IPS-15b (cell line): ENCODE measurements around the gene LYPD6B.

Source experiments
- H3K27me3 ChIP-seq: one replicate; pipeline ENCODE4 v1.6.1; 2013; ENCODE audit warnings: low read length; ENCODE audit not compliant: control insufficient read depth, insufficient read depth
- H3K36me3 ChIP-seq: one replicate; pipeline ENCODE4 v1.6.1; 2013; ENCODE audit warnings: low read length; ENCODE audit not compliant: control insufficient read depth, insufficient read depth
- H3K4me1 ChIP-seq: one replicate; pipeline ENCODE4 v1.6.1; 2013; ENCODE audit warnings: mild to moderate bottlenecking, low read length; ENCODE audit not compliant: control insufficient read depth, insufficient read depth
- H3K4me3 ChIP-seq: one replicate; pipeline ENCODE4 v1.5.1; 2013; ENCODE audit warnings: low read depth, low read length
- H3K9ac ChIP-seq: one replicate; pipeline ENCODE4 v1.6.1; 2013; ENCODE audit warnings: low read depth, mild to moderate bottlenecking, low read length
- H3K9me3 ChIP-seq: one replicate; pipeline ENCODE4 v1.6.1; 2013; ENCODE audit warnings: mild to moderate bottlenecking, low read length; ENCODE audit not compliant: control insufficient read depth, insufficient read depth

LYPD6B gene

DNA sequence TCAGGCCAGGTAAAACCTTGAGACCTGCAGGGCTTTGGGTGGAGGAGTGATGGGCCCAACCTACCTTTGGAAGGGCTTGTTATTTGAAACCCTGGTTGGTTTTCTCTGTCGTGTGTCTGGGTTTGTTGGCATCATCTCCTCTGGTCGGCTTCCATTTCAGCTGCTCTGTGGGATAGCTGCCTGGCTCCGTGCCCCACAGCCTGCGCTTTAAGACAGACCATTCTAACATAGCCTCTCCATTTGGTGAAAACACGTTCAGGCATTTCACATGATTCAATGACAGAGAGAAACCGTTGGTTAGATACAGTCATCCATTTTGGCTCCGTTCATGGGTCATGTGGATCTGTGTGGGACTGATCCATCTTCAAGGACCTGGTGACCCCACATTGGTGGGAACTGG, 37.0 kb upstream of the LYPD6B start:
- H3K4me3 ChIP-seq, result no peak overlapping the region
- H3K27me3 ChIP-seq, result no peaks in the 10 kb centered on the region
- H3K36me3 ChIP-seq, result peaks cover 32% of the 10 kb centered on the region
- no peak overlapping the region for H3K9ac ChIP-seq
- H3K4me1 ChIP-seq, result peaks cover 21% of the 10 kb centered on the region
- H3K9me3 ChIP-seq, result peaks cover 4% of the 10 kb centered on the region

DNA sequence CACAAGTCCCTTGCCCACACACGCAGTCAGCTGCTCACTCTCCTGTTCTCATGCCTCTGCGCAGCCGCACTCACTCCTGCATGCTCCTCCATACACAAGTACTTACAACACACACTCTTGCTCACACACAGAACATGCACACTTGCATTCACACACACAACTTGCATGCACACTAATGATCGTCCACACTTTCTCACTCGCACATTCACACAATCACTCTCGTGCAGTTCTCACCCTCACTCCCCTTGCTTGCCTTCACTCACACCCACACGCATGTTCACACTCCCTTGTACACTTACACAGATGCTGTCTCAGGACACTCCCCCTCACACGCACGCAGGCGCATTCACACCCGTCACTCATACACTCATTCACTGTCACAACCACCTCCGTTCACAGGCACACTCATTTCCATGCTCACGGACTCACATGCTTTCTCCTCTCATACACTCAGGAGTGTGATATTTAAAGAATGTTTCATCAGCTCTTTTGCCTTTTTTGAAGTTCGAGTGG, 36.1 kb upstream of the LYPD6B start:
- Histone ChIP-seq H3K4me1 (peaks cover 24% of the 10 kb centered on the region), H3K9me3 (peaks cover 4% of the 10 kb centered on the region), H3K36me3 (peaks cover 32% of the 10 kb centered on the region), H3K27me3 (no peaks in the 10 kb centered on the region), H3K9ac (no peak overlapping the region), H3K4me3 (no peak overlapping the region)

DNA sequence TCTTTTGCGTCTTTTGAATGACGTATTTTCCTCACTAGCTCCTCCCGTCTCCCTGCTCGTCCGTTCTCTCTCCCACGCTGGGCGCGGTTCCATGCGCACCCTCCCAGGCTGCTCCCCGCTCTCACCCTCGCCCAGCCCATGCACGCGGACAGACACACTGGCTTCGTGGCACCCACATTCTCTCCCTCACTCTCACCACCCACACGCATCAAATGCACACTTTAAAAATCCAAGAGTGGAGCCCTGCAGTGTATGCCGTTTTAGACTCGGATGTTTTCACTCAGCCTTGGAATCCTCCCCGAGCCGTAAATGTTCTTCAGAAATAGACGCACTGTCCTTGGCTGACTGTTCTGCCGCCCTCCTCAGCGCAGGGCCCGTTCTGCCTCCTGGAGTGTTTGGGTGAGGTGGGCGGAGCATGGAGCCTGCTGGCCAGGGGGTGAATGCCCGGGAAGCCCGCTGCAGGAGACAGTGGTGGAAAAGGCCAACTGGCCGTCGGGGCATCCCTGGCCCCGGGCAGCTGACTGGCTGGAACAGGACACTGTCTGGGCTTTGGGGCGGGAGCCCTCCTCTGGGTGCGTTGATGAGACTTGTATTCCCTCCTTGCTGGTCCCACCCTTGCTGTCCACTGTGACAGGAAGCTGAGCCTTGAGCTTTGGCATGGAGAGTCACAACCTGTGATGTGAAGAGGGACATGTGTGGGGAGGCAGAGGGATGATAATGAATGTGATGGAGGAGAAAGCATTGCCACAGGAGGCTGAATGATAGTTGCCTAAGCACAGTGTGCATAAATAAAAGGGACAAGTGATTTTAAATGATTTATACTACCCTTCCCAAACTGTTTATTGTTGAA, 35.4 kb upstream of the LYPD6B start:
- Histone ChIP-seq H3K27me3 (no peaks in the 10 kb centered on the region), H3K36me3 (peaks cover 34% of the 10 kb centered on the region), H3K9me3 (peaks cover 4% of the 10 kb centered on the region), H3K4me3 (no peak overlapping the region), H3K4me1 (peaks cover 24% of the 10 kb centered on the region), H3K9ac (no peak overlapping the region)

DNA sequence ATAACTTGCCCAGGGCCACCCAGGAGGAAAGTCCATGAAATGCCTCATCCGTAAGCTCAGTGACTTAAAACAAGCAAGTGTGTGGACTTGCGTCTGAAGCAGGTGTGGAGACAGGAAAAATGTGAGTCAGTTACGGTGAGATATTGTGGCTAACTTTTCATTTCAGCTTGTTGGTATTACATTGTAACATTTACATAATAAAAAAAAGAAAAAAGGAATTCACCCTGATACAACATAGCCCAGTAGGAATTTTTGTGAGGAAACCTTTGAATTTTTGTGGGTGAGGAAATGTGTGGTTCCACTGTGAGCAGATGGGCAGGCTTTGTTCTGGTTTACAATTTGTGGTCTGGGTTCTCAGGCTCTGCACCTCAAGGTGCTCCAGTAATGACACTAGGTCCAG, 33.7 kb upstream of the LYPD6B start:
- Histone ChIP-seq H3K9ac (no peak overlapping the region), H3K27me3 (no peaks in the 10 kb centered on the region), H3K4me3 (no peak overlapping the region), H3K36me3 (peaks cover 36% of the 10 kb centered on the region), H3K4me1 (peaks cover 13% of the 10 kb centered on the region), H3K9me3 (peaks cover 4% of the 10 kb centered on the region)

DNA sequence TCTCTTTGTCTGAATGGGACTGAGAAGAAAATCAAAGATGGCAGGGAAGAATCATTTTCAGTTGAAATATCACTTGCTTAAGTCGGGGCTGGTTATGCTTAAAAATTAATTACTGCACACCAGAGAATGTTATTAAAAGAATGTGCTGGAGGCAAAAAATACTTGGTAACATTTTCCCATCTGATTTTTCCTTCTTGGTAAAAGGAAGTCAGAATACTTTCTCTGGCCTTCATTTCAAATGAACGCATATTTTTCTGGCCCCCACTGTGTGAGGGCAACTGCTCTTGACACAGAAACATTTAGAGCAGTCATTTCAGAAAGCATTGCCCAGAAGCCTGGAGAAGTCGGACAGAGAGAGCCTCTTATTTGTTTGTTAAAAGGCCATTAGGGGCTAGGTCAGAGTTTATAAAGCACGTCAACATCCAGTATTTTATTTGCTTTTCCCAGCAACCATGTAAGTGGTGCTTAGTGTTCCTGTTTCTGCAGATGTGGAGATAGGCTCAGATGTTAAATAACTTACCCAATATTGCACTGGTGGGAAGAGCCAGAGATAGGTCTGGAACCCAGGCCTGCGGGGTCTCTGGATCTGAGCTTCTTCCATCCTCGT, 32.9 kb upstream of the LYPD6B start:
- Histone ChIP-seq H3K36me3 (peaks cover 43% of the 10 kb centered on the region), H3K9me3 (peaks cover 4% of the 10 kb centered on the region), H3K4me3 (no peak overlapping the region), H3K4me1 (peaks cover 6% of the 10 kb centered on the region), H3K9ac (no peak overlapping the region), H3K27me3 (no peaks in the 10 kb centered on the region)

DNA sequence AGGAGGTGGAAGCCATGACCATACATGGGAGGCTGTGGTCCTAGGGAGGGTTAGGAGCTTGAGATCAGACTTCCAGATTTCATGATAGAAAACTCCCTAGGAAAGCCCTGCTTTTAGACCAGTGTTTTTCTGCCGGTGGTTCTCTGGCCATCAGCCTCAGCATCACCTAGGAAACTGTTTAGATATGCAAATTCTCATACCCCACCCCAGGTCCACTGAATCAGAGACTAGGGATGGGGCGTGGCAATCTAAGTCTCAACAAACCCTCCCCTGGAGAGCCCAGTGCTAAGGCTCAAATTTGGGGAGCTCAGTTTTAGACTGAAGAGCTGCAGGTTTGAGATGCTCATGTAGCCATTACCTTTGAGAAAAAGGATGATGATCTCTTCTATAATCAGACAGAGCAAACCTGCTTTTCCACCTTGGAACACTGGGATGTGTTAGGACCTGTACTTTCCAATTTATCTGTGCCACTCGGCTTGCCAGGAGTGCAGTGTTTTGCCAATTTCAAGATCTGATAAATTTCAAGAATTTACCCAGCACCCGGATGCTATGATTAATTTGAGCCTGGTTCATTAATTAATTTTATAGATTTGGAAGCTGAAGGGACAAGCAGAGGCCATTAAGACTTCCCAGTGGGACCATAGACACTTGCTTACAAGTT, 31.5 kb upstream of the LYPD6B start:
- H3K27me3 ChIP-seq, result no peaks in the 10 kb centered on the region
- no peak overlapping the region for H3K9ac ChIP-seq
- H3K9me3 ChIP-seq, result peaks cover 4% of the 10 kb centered on the region
- H3K4me3 ChIP-seq, result no peak overlapping the region
- H3K36me3 ChIP-seq, result peaks cover 49% of the 10 kb centered on the region
- H3K4me1 ChIP-seq, result peaks cover 3% of the 10 kb centered on the region

DNA sequence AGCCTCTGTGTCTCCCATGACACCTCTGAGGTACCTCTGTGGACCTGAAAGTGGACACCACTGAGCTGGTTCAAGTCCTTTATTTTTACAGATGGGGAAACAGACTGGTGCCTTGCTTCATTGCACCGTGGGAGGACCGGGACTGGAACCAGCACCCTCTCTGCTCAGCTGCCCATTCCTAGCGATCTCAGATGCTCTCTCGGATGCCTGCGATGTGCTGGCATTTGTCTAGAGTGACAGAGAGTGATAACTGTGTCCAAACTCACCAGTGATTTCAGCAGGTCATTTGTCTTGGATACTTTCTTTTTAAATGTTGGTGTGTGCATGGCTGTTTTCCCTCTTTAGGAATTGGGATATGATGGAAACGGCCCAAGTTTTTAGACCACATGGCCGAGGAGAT, 30.1 kb upstream of the LYPD6B start:
- no peak overlapping the region for H3K4me3 ChIP-seq
- no peaks in the 10 kb centered on the region for H3K27me3 ChIP-seq
- H3K9me3 ChIP-seq, result no peaks in the 10 kb centered on the region
- peaks cover 3% of the 10 kb centered on the region for H3K4me1 ChIP-seq
- H3K9ac ChIP-seq, result no peak overlapping the region
- H3K36me3 ChIP-seq, result peaks cover 39% of the 10 kb centered on the region

DNA sequence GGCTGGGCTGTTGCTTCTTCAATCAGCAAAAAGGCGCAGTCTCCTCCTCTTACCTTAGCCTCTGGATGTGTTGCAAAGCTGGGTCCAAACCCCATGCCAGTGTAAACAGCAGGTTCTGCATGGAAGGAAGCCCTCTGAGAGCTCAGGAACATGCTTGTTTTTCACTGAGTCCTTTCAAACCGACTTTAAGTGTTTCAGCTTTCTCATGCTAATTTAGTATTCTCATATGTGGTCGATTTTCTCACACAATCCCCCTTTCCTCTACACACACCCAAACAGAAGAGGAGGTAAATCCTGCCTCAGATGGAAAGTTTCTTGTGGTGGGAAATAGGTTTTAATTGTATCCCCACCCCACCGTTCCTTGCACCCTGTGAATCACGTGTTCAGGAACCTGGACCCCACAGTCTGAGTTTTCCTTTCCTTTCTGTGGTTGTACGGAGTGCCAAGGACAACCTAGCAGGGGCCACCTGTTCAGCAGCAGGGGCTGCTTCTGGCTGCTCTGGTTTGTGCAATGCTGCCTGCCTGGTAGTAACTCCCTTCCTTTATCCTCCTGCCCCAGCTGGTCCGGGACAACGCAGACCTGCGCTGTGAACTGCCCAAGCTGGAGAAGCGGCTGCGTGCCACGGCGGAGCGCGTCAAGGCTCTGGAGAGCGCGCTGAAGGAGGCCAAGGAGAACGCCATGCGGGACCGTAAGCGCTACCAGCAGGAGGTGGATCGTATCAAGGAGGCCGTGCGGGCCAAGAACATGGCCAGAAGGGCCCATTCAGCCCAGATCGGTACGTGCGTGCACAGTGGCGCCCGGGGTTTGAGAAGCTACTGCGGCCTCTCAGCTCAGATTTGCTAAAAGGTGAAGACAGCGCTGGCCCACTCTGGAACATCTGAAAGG, 28.7 kb upstream of the LYPD6B start:
- H3K27me3 ChIP-seq, result no peaks in the 10 kb centered on the region
- no peak overlapping the region for H3K9ac ChIP-seq
- no peak overlapping the region for H3K4me3 ChIP-seq
- H3K4me1 ChIP-seq, result peaks cover 3% of the 10 kb centered on the region
- no peaks in the 10 kb centered on the region for H3K9me3 ChIP-seq
- H3K36me3 ChIP-seq, result peaks cover 43% of the 10 kb centered on the region

DNA sequence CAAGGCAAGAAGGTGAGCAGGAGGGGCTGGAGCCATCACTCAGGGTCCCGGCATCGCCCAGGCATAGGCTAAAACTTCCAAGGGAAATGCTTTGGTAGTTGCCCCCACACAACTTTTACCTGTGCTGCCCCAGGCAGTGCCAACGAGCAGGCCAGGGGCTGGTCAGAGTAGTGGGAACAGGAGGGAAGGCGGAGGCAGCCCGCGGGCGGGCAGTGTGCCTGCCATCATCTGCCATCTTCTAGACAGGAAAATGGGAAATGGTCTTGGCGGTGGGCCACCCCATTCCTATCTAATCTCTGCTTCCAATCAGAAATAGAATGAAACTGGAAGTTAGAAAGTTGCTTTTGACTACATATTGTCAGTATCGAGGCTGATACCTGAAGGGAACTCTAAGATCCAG, 26.0 kb upstream of the LYPD6B start:
- peaks cover 34% of the 10 kb centered on the region for H3K36me3 ChIP-seq
- no peaks in the 10 kb centered on the region for H3K27me3 ChIP-seq

DNA sequence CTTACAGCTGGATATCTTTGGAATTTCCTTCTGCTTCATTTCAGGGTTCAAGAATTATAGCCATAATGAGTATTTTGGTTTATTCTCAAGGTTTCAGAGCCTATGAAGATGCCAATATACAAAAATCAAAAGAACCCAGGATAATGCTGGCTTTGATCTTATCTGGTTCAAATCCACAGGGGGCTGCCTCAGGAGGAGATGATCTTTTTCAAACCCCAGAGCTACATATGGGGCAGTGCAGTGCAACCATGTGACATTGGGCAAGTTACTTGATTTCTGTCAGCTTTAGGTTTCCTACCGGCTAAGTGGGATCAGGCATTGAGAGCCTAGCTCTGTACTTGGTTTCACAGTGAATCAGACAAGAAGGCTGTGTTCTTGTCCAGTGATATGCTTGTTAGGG, 23.0 kb upstream of the LYPD6B start:
- Histone ChIP-seq H3K4me1 (peaks cover 4% of the 10 kb centered on the region), H3K36me3 (peaks cover 19% of the 10 kb centered on the region)

More for the DNA sequence above, 26.0 kb upstream of the LYPD6B start:
- Histone ChIP-seq H3K9ac (no peak overlapping the region), H3K4me1 (peaks cover 4% of the 10 kb centered on the region), H3K4me3 (no peak overlapping the region), H3K9me3 (no peaks in the 10 kb centered on the region)

DNA sequence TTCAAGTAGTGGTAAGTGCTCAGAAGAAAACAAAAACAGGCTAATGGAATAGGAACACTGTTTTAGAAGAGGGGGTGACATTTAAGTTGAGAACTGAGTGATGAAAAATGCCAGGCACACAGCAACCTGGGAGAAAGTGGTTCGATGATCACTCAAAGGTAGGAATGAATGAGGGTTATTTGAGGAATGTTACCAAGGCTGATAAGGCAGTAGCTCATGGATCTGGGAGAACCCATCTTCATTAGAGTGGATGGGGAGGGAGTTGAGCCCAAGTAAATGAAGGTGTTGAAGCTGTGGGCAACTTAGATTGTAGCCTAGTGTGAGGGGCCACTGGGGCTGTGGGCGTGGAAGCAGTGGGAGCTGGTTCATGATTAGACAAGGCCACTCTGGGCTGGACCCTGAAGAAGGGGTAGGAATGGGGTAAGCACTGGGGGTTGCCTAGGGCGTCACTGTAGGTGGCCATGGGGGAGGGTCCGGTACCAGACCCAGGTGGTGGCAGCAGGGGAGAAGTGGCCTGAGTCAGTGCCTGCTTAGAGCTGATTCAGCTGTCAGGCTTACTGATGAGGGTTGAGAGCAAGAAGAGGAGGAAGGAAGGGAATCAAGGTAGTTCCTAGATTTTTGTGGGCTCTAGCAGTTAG, 22.5 kb upstream of the LYPD6B start:
- no peak overlapping the region for H3K4me3 ChIP-seq
- peaks cover 15% of the 10 kb centered on the region for H3K36me3 ChIP-seq
- no peaks in the 10 kb centered on the region for H3K9me3 ChIP-seq

More for the DNA sequence above, 23.0 kb upstream of the LYPD6B start:
- no peaks in the 10 kb centered on the region for H3K27me3 ChIP-seq
- H3K9ac ChIP-seq, result no peak overlapping the region
- H3K4me3 ChIP-seq, result no peak overlapping the region
- H3K9me3 ChIP-seq, result no peaks in the 10 kb centered on the region

More for the DNA sequence above, 22.5 kb upstream of the LYPD6B start:
- Histone ChIP-seq H3K27me3 (no peaks in the 10 kb centered on the region), H3K4me1 (peaks cover 4% of the 10 kb centered on the region), H3K9ac (no peak overlapping the region)
